CD4-positive, alpha-beta T cell (primary cell): Measurements from ENCODE around the gene DPM1. TPM values are rescaled to one million over a fixed set of nuclear protein-coding genes. Genes with fewer than 3 reads are reported as not detected.

Experiments used
- ATAC-seq: fragments of 200-7000 bp; cut with Tn5 transposase; one replicate; pipeline ENCODE4 v1.10.0; 2022; ENCODE audit warnings: mild to moderate bottlenecking; ENCODE audit not compliant: poor library complexity
- CTCF ChIA-PET: fragments of 350-600 bp; sonication (Branson Sonifier 250); formaldehyde crosslinking; loops from one replicate; lab custom pipeline; 2021; ENCODE audit warnings: antibody characterized with exemption, inconsistent platforms; lab: Charles Lee
- POLR2A ChIA-PET: fragments of 350-600 bp; sonication (Branson Sonifier 250); formaldehyde crosslinking; loops from one replicate; lab custom pipeline; 2021; ENCODE audit warnings: antibody characterized with exemption, inconsistent platforms; lab: Charles Lee
- DNase-seq, 14 experiments: peaks; one replicate each; pipeline ENCODE4 v3.0.0-alpha.2; 2013 to 2020; ENCODE audit warnings: mixed read lengths in 2 of 14
- H3K27ac ChIP-seq, 2 donors: one replicate each; pipeline versions ENCODE4 v1.5.1 to v1.7.0; 2013; ENCODE audit warnings: low read length in 2 of 2, low read depth in 1 of 2, mild to moderate bottlenecking in 1 of 2
- H3K27me3 ChIP-seq, 2 experiments: 1 replicate in 1 of 2; 2 replicates in 1 of 2; pipeline versions ENCODE4 v1.6.1 to v1.7.0; 2013; ENCODE audit warnings: low read length in 2 of 2, control low read depth in 1 of 2, mild to moderate bottlenecking in 1 of 2, moderate library complexity in 1 of 2; ENCODE audit not compliant: insufficient read depth in 2 of 2, control insufficient read depth in 1 of 2
- H3K36me3 ChIP-seq: one replicate; pipeline ENCODE4 v1.6.1; 2013; ENCODE audit warnings: low read length, control low read depth; ENCODE audit not compliant: insufficient read depth
- H3K4me1 ChIP-seq: one replicate; pipeline ENCODE4 v1.6.1; 2013; ENCODE audit warnings: low read length, control low read depth; ENCODE audit not compliant: insufficient read depth
- H3K4me3 ChIP-seq: one replicate; pipeline ENCODE4 v1.5.1; 2013; ENCODE audit warnings: mild to moderate bottlenecking, low read length, moderate library complexity
- H3K9me3 ChIP-seq, 2 experiments: 1 replicate in 1 of 2; 2 replicates in 1 of 2; pipeline versions ENCODE4 v1.6.1 to v1.7.0; 2013; ENCODE audit warnings: low read length in 2 of 2, mild to moderate bottlenecking in 2 of 2, control low read depth in 1 of 2, moderate library complexity in 1 of 2; ENCODE audit not compliant: control insufficient read depth in 1 of 2, insufficient read depth in 1 of 2
- H3K27ac Mint-ChIP-seq: one replicate; pipeline ENCODE4 v1.8.0; 2020; ENCODE audit warnings: mixed read lengths
- H3K27me3 Mint-ChIP-seq: one replicate; pipeline ENCODE4 v1.8.0; 2021; ENCODE audit warnings: mixed read lengths
- H3K36me3 Mint-ChIP-seq: one replicate; pipeline ENCODE4 v1.8.0; 2021; ENCODE audit warnings: low read depth, mixed read lengths
- H3K4me1 Mint-ChIP-seq: one replicate; pipeline ENCODE4 v1.8.0; 2021; ENCODE audit warnings: low read depth, mixed read lengths
- H3K4me3 Mint-ChIP-seq: one replicate; pipeline ENCODE4 v1.8.0; 2020; ENCODE audit warnings: mild to moderate bottlenecking, mixed read lengths
- H3K9me3 Mint-ChIP-seq: one replicate; pipeline ENCODE4 v1.8.0; 2020; ENCODE audit warnings: mixed read lengths
- CTCF ChIP-seq: fragments of 200-600 bp; IDR thresholded peaks from one replicate; pipeline ENCODE4 v1.8.0; 2022; ENCODE audit warnings: antibody characterized with exemption, mild to moderate bottlenecking
- intact Hi-C, 2 experiments: fragments of 100-400 bp; cut with DNase I in 1 of 2; cut with micrococcal nuclease in 1 of 2; formaldehyde crosslinking; loops; one replicate each; pipeline versions ENCODE4 v1.15.1 to v1.9.0; 2023 to 2025; cut with DNase I, micrococcal nuclease
- total RNA-seq, 174 experiments: library from RNA in 2 of 174; stranded (reverse) in 2 of 174; gene quantifications; one replicate each; pipeline ENCODE4 v1.2.3 and lab custom pipeline; 2021 to 2026

DPM1 gene
- total RNA-seq, 2 experiments from 2014 or later = 44.5 to 46.5 TPM

- peak overlapping the region; percentile 75 for H3K27ac Mint-ChIP-seq
- TF ChIP-seq CTCF = no peak
- ATAC-seq = no peak
- ChIA-PET CTCF (interaction anchor here (0.9 to 2.1 kb wide), 3 partner anchors 19 to 109 kb away, joined by 3 to 10 read pairs (median 4); partner anchors contain the start of gene BCAS4), POLR2A (interaction anchor here (1.2 kb wide), 1 partner anchor 28 kb away, joined by 6 read pairs; the partner anchor contains the start of gene ADNP)
- intact Hi-C loops = no loop called here
- H3K9me3 Mint-ChIP-seq = no peaks in the 10 kb centered on the region
- H3K27me3 Mint-ChIP-seq = no peaks in the 10 kb centered on the region
- Histone ChIP-seq H3K27me3 (no peaks in the 10 kb centered on the region), H3K4me3 (no peak overlapping the region), H3K27ac (no peak overlapping the region), H3K9me3 (no peaks in the 10 kb centered on the region), H3K36me3 (peaks cover 41% of the 10 kb centered on the region), H3K4me1 (peaks cover 10% of the 10 kb centered on the region)
- DNase-seq = no peak
- peaks cover 68% of the 10 kb centered on the region for H3K36me3 Mint-ChIP-seq
- H3K4me3 Mint-ChIP-seq = no peak overlapping the region
- peaks cover 70% of the 10 kb centered on the region for H3K4me1 Mint-ChIP-seq
Observed at GRCh38 chr20:50903353-50904051, 54.8 kb downstream of the DPM1 start.

- Histone ChIP-seq H3K4me3 (no peak overlapping the region), H3K9me3 (no peaks in the 10 kb centered on the region), H3K27me3 (no peaks in the 10 kb centered on the region), H3K36me3 (peaks cover 55% of the 10 kb centered on the region), H3K4me1 (peaks cover 4% of the 10 kb centered on the region), H3K27ac (no peak overlapping the region)
- Mint-ChIP-seq H3K9me3 (no peaks in the 10 kb centered on the region), H3K27ac (peak overlapping the region; percentile 3), H3K4me1 (peaks cover 56% of the 10 kb centered on the region), H3K27me3 (no peaks in the 10 kb centered on the region), H3K36me3 (peaks cover 82% of the 10 kb centered on the region), H3K4me3 (no peak overlapping the region)
- intact Hi-C loops = no loop called here
- TF ChIP-seq CTCF = no peak
- POLR2A ChIA-PET = interaction anchor here (1.5 kb wide), 1 partner anchor 28 kb away, joined by 3 read pairs; no protein-coding TSS in a partner anchor
- no peak for DNase-seq
- CTCF ChIA-PET = interaction anchor here (0.7 to 2.2 kb wide), 4 partner anchors 28 to 214 kb away, joined by 3 to 10 read pairs (median 6); partner anchors contain the start of gene BCAS4
- no peak for ATAC-seq
Observed at GRCh38 chr20:50901301-50901700, 57.0 kb downstream of the DPM1 start.

GRCh38 chr20:50900261-50900660, 58.1 kb downstream of the DPM1 start:
- POLR2A ChIA-PET = interaction anchor here (1.5 kb wide), 1 partner anchor 29 kb away, joined by 3 read pairs; no protein-coding TSS in a partner anchor
- Mint-ChIP-seq H3K9me3 (no peaks in the 10 kb centered on the region), H3K27ac (no peak overlapping the region), H3K4me3 (no peak overlapping the region), H3K36me3 (peaks cover 83% of the 10 kb centered on the region), H3K4me1 (peaks cover 46% of the 10 kb centered on the region), H3K27me3 (no peaks in the 10 kb centered on the region)
- intact Hi-C loops = no loop called here
- H3K4me3 ChIP-seq = no peak overlapping the region
- no peaks in the 10 kb centered on the region for H3K9me3 ChIP-seq
- no peak overlapping the region for H3K27ac ChIP-seq
- ATAC-seq (no peak), DNase-seq (no peak)
- peaks cover 4% of the 10 kb centered on the region for H3K4me1 ChIP-seq
- CTCF ChIA-PET = interaction anchor here (0.6 to 2.2 kb wide), 4 partner anchors 20 to 151 kb away, joined by 3 to 10 read pairs (median 6); partner anchors contain the start of gene BCAS4
- peaks cover 55% of the 10 kb centered on the region for H3K36me3 ChIP-seq
- TF ChIP-seq CTCF = no peak
- H3K27me3 ChIP-seq = no peaks in the 10 kb centered on the region
